ENCODE measurements around the gene BCL11A.

The BCL11A gene

GRCh38 chr2:60465736-60466135 is 87.7 kb downstream of the BCL11A start:
- no peak for DNase-seq (ENCODE audit: low read depth, low spot score)

GRCh38 chr2:60463249-60463648 is 90.2 kb downstream of the BCL11A start:
- peak; percentile 71 for DNase-seq (ENCODE audit: low read depth, low spot score)

GRCh38 chr2:60461421-60462108 is 91.9 kb downstream of the BCL11A start:
- DNase-seq (ENCODE audit: low read depth, low spot score) = no peak

GRCh38 chr2:60460577-60461420 is 92.7 kb downstream of the BCL11A start:
- no peak for DNase-seq (ENCODE audit: low read depth, low spot score)

GRCh38 chr2:60459851-60460250 is 93.6 kb downstream of the BCL11A start:
- DNase-seq (ENCODE audit: low read depth, low spot score) = no peak

- no peak for DNase-seq (ENCODE audit: low read depth, low spot score)
Measured at GRCh38 chr2:60456115-60456770, 97.2 kb downstream of the BCL11A start.

GRCh38 chr2:60453872-60454271 is 99.6 kb downstream of the BCL11A start:
- peak; percentile 31 for DNase-seq (ENCODE audit: low read depth, low spot score)

GRCh38 chr2:60453301-60453700 is 100.2 kb downstream of the BCL11A start:
- no peak for DNase-seq (ENCODE audit: low read depth, low spot score)

- no peak for DNase-seq (ENCODE audit: low read depth, low spot score)
Measured at GRCh38 chr2:60450488-60450887, 103.0 kb downstream of the BCL11A start.

- DNase-seq (ENCODE audit: low read depth, low spot score) = no peak
Measured at GRCh38 chr2:60447943-60448342, 105.5 kb downstream of the BCL11A start.

- DNase-seq (ENCODE audit: low read depth, low spot score) = no peak
Measured at GRCh38 chr2:60446413-60447267, 106.8 kb downstream of the BCL11A start.

- no peak for DNase-seq (ENCODE audit: low read depth, low spot score)
Measured at GRCh38 chr2:60445684-60446179, 107.7 kb downstream of the BCL11A start.

GRCh38 chr2:60442608-60443007 is 110.8 kb downstream of the BCL11A start:
- DNase-seq (ENCODE audit: low read depth, low spot score) = no peak

GRCh38 chr2:60441800-60442199 is 111.7 kb downstream of the BCL11A start:
- DNase-seq (ENCODE audit: low read depth, low spot score) = no peak

GRCh38 chr2:60440767-60441163 is 112.7 kb downstream of the BCL11A start:
- no peak for DNase-seq (ENCODE audit: low read depth, low spot score)

GRCh38 chr2:60440079-60440766 is 113.2 kb downstream of the BCL11A start:
- DNase-seq (ENCODE audit: low read depth, low spot score) = no peak

- no peak for DNase-seq (ENCODE audit: low read depth, low spot score)
Measured at GRCh38 chr2:60439219-60439974, 114.1 kb downstream of the BCL11A start.

- no peak for DNase-seq (ENCODE audit: low read depth, low spot score)
Measured at GRCh38 chr2:60438653-60439052, 114.8 kb downstream of the BCL11A start.

GRCh38 chr2:60438131-60438530 is 115.3 kb downstream of the BCL11A start:
- DNase-seq (ENCODE audit: low read depth, low spot score) = no peak

- DNase-seq (ENCODE audit: low read depth, low spot score) = no peak
Measured at GRCh38 chr2:60437080-60437696, 116.3 kb downstream of the BCL11A start.
